NT2/D1 (cell line): ENCODE results near the gene RPGRIP1L.

Experiments used
- SUZ12 ChIP-seq: IDR thresholded peaks from 2 replicates; pipeline ENCODE4 v1.6.1; 2011; ENCODE audit not compliant: insufficient read length, insufficient read depth; ENCODE audit errors: extremely low read depth
- ZNF274 ChIP-seq: IDR thresholded peaks from 2 replicates; pipeline ENCODE4 v1.6.1; 2011; ENCODE audit warnings: mild to moderate bottlenecking, low read depth, low read length

DNA sequence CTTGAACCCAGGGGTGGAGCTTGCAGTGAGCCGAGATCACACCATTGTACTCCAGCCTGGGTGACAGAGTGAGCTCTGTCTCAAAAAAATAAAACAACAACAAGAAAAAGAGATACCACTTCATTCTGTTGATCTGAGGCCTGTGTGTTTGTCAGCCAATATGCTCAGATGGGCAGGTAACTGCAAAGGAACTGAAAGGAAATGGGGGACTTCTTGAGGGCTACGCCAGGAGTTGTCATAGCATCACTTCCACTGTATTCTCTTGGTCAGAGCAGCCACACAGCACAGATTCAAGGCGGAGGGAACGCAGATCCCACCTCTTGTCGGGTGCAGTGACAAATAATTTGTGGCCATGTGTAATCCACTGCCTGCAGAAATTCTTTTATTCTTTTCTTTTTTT is 126.8 kb downstream of the RPGRIP1L start:
- no peak for TF ChIP-seq SUZ12
- no peak for TF ChIP-seq ZNF274
